ENCODE data around the gene LIPC.

Gene LIPC

GRCh38 chr15:58519516-58519915, 87.7 kb downstream of the LIPC start:
- DNase-seq (ENCODE audit: extremely low spot score) = no peak
- ChIA-PET CTCF (no interaction called here), POLR2A (no interaction called here)
- TF ChIP-seq CTCF (IDR thresholded peaks at IDR 0.05; ENCODE audit: control extremely low read depth, extremely low read depth, low read depth, missing control alignments) = no peak

- DNase-seq (ENCODE audit: extremely low spot score) = no peak
- POLR2A ChIA-PET = no interaction called here
- CTCF ChIA-PET = no interaction called here
- TF ChIP-seq CTCF (IDR thresholded peaks at IDR 0.05; ENCODE audit: control extremely low read depth, extremely low read depth, low read depth, missing control alignments) = no peak
Observed at GRCh38 chr15:58520464-58520863, 88.7 kb downstream of the LIPC start.

DNA sequence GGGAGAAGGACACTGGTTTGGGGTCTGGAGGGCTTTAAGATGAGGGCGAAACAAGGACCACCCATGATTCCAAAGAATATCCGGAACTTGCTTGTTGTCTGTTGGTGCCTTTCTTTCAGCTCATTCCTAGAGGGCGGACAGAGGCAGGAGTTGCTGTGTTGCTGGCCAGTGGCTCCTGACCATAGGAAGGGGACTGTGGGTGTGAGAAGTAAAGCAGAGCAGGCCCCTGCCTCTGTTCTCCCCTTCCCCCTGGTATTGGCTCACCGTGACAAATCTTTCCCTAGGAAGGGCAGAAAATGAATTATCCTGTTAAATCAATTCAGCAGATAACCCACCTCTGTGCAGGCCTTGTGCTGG, 89.1 kb downstream of the LIPC start:
- ChIA-PET POLR2A (interaction anchor here (0.6 to 0.9 kb wide), 2 partner anchors 63 to 191 kb away, joined by 4 to 5 read pairs; no protein-coding TSS in a partner anchor), CTCF (interaction anchor here (1.2 kb wide), 1 partner anchor 11 kb away, joined by 3 read pairs; no protein-coding TSS in a partner anchor)
- no peak for DNase-seq (ENCODE audit: extremely low spot score)

DNA sequence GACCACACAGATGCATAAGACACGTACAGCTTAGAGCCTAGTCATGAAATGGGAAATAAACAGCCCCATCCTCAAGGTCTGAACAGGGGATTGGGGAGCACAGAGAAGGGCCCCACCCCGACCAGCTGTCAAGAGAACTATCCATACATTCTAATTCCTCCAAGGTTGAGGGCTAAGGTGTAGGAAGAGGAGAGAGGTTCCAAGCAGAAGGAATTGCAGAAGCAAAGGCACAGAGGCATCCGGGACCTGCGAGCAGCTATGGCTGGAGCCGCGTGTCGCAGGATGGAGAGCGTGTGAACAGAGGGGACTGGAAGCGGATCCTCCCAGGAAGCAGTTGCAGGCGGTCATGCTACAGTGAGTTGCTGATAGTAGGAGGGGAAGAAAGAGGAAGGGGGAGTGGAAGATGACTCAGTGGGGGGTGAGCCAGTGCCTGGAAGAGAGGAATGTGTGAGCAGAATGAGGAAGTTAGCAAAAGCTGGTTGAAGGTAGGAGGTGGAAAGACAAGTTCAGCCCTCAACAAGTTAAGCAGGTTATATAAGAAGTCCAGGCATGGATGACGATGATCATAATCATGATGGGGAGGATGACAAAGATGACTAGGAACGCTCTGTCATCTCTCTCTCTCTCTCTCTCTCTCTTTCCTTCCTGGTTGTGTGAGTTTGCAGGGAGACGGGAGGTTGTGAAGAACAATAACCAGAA, 89.7 kb downstream of the LIPC start:
- POLR2A ChIA-PET = interaction anchor here (0.6 to 0.9 kb wide), 2 partner anchors 64 to 191 kb away, joined by 4 to 5 read pairs; no protein-coding TSS in a partner anchor
- CTCF ChIA-PET = interaction anchor here (1.2 kb wide), 1 partner anchor 11 kb away, joined by 3 read pairs; no protein-coding TSS in a partner anchor
- no peak for TF ChIP-seq CTCF (IDR thresholded peaks at IDR 0.05; ENCODE audit: control extremely low read depth, extremely low read depth, low read depth, missing control alignments)
- DNase-seq (ENCODE audit: extremely low spot score) = peak; percentile 43

More for the DNA sequence above, 89.1 kb downstream of the LIPC start:
- TF ChIP-seq CTCF (IDR thresholded peaks at IDR 0.05; ENCODE audit: control extremely low read depth, extremely low read depth, low read depth, missing control alignments) = no peak

DNA sequence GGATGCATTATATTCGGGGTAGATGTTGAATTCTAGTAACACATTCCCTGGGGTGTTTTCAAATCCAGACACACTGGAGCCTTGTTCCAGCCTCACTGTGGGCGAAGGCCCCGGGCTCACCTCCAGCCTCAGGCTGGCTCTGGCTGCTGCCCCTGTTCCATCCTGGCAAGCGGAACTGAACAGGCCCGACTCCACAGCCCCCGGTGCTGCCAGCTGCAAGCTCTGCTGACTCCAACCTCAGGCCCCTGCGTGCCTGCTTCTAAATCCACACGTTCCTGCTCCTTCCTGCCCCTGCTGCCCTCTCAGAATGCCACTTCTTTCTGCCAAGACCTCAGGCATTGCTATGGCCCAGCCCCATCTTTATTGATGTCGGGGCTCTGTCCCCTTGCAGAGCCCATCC, 90.6 kb downstream of the LIPC start:
- POLR2A ChIA-PET = no interaction called here
- CTCF ChIA-PET = interaction anchor here (1.1 to 1.9 kb wide), 3 partner anchors 10 to 28 kb away, joined by 3 to 9 read pairs (median 4); no protein-coding TSS in a partner anchor
- TF ChIP-seq CTCF (IDR thresholded peaks at IDR 0.05; ENCODE audit: control extremely low read depth, extremely low read depth, low read depth, missing control alignments) = no peak
- DNase-seq (ENCODE audit: extremely low spot score) = no peak

DNA sequence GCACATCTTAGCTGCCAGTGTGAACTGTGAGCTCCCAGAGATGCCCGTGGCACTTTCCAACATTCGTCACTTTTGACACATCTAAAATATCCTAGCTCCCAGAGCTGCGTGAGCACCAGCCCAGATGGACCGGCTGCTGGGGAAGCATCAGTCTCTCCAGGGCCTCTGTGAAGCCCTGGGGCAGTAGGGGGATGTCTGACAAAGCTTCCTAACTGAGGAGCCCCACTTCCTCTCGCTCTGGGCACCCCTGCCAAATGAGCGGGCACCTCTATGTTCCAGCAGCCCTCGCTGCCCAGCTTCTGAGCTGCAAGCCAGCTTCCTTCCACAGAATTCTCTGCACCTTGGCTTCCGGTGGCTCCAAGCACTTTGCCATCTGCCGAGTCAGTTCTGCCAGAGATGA, 91.1 kb downstream of the LIPC start:
- DNase-seq (ENCODE audit: extremely low spot score) = no peak
- POLR2A ChIA-PET = no interaction called here
- CTCF ChIA-PET = interaction anchor here (0.9 to 1.9 kb wide), 10 partner anchors 9 to 248 kb away, joined by 3 to 9 read pairs (median 3); partner anchors contain the start of gene MINDY2
- TF ChIP-seq CTCF (IDR thresholded peaks at IDR 0.05; ENCODE audit: control extremely low read depth, extremely low read depth, low read depth, missing control alignments) = no peak
